GM18868 (cell line): ENCODE measurements around the gene DUOXA1.

Source experiments
- ATAC-seq: cut with Tn5 transposase; IDR thresholded peaks from one replicate; pipeline ENCODE4 v1.9.1; 2021; ENCODE audit warnings: mild to moderate bottlenecking, moderate library complexity; ENCODE audit not compliant: unreplicated experiment

Gene DUOXA1, protein sequence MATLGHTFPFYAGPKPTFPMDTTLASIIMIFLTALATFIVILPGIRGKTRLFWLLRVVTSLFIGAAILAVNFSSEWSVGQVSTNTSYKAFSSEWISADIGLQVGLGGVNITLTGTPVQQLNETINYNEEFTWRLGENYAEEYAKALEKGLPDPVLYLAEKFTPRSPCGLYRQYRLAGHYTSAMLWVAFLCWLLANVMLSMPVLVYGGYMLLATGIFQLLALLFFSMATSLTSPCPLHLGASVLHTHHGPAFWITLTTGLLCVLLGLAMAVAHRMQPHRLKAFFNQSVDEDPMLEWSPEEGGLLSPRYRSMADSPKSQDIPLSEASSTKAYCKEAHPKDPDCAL

DNA sequence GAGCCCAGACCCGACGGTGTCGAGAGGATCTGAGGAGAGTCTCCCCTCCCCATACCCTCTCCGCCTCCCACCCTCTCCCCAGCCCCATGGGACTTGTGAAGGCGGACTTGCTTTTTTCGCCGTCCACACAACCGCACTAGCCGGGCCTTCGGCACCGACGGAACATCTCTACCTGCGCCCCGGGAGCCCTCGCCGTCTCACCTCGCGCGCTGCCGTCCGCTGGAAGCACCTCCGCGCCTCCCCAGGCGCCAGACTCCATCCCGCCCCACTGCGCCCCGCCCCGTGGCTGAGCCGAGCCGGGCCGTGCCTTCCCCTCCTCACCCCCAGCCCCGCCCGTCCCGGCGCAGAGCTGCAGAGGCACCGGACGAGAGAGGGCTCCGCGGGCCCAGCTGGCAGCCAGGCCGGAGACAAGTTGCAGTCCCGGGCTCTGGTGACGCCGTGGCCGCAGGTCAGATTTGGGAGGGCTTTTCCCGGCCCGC lies at the start of gene DUOXA1, which contains the start of gene DUOX1:
Gene DUOXA1, minus strand, starts transcription at position 229 of the 479 bp plus-strand sequence. CDS start 6,865 bp downstream, outside the sequence.
Gene DUOX1, plus strand, starts transcription at position 344 of the 479 bp plus-strand sequence. CDS start 1,973 bp downstream, outside the sequence.
- ATAC-seq = no peak

DNA sequence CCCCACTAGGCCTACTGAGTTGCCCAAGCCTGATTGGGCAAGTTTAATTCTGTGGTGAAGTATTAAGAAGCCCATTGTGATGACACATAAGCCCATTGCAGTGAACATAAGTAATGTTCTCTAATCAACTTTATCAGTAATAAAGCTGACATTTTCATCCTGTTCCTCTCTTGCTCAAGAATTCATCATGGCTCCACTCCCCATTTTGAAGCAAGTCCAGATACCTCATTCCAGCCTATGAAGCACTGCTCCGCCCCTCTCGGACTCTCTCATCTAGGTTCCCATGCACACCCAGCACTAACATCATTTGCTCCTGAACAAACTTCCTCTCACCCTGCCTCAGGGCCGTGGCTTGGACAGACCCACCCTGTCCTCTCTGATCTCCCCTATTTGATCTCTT lies 47.6 kb upstream of the DUOXA1 start:
- no peak for ATAC-seq

DNA sequence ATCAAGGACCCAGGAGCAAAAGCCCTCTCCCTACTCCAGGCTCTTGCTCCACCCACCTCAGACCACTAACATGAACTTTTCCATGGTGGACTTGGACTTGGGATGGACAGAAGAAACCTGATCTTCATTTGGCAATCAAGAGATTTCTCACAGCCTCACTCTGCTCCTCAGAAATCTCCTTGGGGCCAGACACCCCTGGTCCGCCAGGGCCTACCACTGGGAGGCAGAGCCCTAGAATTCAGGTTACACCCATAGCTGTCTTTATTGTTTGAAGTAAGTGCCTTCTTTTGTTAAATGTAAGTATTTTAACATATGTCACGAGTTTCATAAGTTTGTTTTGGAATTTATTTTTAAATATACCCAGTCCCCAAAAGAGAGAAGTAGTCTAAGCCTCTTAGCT lies 44.9 kb upstream of the DUOXA1 start:
- no peak for ATAC-seq

DNA sequence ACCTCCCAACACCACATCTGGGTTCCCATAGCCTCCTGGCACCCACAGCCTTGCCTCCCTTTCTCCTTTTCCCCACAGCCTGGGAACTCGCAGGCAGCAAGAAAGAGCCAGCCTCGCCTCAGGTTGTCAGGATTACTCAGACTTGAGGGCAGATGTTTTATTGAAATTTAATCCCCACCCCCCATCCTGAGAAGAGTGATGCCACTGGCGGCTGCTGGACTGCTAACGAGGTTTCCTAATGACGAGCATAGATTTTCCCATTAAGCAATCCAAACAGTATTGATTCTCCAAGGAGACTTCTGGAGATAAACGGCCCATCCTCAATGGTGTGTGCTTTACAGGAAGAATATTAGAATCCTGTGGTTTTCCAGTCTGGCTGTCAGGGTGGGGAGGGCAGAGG lies 44.4 kb upstream of the DUOXA1 start:
- ATAC-seq = no peak

DNA sequence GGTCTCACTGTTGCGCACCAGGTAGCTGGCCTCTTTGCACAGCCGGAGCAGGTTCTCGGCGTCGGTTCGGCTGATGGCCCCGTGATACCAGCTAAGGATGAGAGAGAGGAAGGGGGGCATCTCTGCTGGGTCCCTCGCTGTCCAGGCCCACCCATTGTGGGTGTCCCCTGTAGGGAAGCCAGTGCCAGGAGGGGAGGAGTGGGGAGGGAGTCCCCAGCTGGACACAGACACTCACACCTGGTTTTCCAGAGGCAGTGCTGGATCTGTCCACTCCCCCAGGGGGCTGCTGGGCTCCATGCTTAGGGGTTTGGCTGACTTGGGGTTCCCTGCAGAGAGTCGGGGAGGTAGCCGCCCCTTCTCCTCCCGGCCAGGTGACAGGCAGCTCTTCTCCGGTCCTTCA lies 42.2 kb upstream of the DUOXA1 start:
- no peak for ATAC-seq

DNA sequence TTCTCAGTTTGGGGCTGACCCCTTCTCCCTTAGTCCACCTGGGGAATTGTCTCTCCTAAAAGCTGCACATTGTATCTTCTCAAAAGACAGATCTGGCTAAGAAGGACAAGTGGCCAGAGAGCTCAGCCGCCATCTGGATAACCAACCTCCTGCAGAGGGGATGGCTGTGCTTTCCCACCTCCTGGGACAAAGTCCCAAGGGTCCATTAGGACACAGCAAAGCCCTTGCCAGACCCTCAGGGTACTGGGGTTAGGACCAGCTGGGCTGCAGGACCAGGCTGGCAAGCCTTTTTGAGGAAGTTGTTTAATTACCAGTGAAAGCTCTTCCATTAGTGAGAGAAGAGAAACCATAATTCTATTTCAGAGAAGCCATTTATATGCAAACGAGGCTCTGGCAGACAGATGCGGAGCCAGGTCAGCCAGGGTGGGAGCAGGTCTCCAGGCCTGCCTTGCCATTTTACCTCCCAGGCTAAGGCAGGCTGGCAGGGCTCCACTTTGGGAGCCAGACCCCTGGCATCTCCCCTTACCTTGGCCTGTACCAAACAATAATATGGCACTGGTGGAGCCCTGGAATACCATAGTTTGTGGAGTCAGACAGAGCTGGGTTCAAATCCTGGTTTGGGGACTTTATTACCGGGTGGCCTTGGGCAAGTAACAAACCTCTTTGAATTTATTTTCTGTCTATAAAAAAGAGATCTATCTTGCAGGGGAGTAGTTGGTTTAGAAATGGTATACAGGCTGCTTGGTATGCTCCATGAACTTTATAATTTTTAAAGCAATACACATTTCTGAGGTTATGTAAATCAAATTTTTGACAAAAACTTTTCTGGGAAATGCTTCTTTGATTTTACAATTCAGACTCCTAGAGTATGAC lies 40.2 kb upstream of the DUOXA1 start:
- ATAC-seq = no peak

DNA sequence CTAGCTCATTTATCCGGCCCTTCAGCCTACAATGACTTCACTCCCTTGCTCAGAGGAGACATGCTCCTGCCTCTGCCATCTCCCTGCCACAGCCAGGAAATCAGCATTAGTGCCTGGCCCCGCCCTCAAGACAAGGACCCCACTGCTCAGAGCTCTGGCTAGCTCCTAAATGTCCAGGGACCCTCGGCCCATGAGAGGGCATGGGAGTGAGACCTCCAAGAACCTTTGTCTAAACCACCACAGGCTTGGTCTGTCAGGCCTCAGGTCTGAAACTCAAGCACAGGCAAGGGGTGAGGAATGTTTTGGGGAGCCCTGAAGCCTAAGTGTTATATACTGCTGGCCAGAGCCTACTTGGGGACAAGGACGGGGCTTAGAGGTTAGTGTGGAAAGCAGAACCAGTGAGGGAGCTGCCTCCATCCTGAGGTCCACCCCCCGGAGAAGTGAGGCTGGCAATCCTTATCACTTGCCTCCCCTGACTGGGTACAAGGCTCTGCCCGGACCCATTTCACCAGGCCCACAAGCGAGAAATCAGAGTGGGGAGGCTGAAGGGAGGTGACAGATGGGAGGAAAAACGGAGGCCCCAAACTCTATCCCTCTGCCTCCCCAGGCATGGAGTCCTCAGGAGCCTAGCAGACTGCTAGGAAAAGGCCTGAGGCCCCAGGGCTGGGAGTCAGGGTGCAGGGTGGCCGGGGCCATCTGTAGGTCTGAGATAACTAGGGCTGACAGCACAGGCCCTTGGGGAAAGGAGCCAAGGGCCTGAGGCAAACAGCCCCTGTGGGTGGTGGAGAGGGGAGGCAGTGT lies 39.3 kb upstream of the DUOXA1 start:
- no peak for ATAC-seq

DNA sequence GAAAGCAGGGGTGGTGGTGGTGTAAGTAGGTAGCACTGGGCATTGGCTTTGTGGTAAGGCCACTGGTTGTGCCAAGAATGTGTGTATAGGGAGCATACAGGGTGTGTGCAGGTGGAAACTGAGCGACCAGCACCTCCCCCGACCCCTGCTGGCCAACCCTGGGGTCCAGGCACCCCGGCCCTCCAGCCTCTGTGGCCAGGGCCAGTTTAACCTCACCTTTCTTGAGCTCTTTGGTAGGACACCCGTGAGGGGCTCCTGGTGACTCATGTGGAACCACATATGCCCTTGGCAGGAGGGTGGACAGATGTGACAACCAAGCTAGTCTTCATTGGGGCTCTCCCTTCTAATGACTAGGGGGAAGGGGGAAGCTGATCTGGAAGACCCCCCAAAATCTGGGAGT lies 38.6 kb upstream of the DUOXA1 start:
- ATAC-seq = no peak

DNA sequence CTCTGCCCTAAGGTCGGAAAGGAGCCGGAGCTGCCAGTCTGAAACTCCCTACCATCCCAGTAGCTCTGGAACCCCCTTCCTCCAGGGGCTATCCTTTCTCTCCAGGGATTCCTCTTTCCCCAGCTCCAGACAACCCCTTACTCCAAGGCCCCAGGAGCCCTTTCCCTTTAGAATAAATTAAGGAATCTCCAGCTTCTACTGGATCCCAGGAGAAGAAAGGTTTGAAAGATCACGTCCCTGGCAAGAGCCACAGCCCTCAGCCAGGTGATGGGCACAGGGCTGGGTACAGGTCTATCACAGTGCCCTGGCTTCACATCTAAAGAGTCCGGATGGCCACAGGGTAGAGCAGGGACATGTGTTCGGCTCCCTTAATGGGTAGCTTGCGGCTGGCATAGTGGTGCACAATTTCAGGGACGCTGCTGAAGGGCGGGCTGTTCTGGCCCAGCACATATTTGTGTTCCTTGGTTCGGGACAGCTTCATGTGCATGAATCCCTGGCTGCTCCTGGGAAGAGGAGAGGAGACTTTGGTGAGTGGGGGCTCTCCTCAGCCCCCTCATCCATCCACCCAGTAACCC lies 38.0 kb upstream of the DUOXA1 start:
- no peak for ATAC-seq

DNA sequence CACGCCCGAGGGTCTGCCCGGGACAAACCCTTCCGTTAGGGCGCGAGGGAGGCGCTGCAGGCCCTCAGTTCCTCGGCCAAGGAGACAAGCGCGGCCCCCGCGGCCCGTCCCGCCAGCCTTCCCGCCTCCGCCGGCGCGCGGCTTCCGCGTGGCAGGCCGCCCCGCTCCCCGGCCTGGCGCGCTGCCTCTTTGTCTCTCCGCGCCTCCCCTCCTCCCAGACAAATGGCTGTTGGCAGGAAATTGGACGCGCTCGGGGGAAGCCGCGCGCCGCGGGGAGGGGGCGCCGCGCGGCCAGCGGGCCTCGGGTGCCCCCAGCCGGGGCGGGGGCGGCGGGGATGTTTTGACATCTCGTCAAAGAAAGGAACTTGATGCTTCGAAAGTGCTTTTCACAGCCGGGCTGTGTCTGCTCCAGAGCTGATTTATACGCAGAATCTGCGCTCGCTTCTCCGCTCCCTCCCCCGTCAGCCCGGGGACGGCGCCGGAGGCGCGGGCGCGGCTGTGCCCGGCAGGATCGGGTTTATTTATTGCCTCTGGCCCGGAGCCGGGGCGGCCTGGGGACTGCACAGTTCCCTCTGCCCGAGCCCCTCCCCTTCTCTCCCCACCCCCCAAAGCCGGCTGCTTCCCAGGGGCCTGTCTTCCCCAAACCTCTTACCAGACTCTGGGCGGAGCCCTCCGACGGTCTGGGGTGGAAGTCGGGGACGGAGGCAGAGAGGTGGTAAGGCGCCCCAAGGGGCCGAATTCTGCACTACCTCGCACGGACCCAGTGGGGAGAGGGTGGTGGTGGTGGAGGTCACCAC lies 37.4 kb upstream of the DUOXA1 start:
- ATAC-seq = peak; percentile 90

DNA sequence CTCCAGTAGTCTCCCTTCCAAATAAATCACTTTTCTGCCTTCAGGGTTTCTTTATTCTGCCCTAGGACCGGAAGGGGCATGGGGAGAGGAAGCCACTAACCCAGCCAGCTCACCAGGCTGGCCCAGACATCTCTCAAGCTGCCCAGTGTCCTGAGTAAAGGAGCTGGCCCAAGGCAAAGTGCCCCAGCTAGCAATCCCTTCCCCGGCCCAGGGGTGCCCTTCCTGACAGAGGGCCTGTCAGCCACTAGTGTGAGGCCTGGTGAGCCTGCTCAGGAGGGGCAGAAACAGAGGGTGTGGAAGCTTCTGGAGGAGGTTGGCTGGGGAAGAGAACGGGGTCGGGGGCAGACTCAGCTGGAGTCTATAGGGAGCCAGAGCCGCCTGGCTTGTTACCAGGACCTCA lies 35.9 kb upstream of the DUOXA1 start:
- no peak for ATAC-seq

DNA sequence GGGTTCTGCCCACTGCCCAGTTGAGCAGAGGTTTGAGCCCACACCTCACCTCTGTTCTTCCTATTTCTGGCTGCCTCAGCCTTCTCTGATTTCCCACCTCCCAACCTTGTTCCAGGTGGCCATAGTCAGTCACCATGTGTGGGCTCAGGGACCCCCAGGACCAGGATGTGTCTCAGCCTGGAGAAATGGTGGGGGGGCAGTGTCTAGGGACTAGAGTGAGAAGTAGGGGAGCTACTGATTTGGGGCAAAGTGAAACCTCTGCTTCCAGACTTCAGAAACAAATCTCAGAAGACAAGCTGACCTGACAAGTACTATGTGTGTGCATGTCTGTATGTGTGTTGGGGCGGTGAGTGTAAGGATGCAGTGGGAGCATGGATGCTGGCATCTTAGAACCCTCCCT lies 35.2 kb upstream of the DUOXA1 start:
- no peak for ATAC-seq

DNA sequence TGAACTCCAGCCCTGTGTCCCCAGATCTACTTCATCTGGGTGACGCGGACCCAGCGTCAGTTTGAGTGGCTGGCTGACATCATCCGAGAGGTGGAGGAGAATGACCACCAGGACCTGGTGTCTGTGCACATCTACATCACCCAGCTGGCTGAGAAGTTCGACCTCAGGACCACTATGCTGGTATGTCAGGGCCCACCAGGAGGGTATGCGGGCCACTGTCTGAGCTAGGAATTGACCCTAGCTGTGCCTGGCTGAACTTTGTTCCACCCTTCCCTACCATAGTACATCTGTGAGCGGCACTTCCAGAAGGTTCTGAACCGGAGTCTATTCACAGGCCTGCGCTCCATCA lies 33.8 kb upstream of the DUOXA1 start:
- no peak for ATAC-seq

DNA sequence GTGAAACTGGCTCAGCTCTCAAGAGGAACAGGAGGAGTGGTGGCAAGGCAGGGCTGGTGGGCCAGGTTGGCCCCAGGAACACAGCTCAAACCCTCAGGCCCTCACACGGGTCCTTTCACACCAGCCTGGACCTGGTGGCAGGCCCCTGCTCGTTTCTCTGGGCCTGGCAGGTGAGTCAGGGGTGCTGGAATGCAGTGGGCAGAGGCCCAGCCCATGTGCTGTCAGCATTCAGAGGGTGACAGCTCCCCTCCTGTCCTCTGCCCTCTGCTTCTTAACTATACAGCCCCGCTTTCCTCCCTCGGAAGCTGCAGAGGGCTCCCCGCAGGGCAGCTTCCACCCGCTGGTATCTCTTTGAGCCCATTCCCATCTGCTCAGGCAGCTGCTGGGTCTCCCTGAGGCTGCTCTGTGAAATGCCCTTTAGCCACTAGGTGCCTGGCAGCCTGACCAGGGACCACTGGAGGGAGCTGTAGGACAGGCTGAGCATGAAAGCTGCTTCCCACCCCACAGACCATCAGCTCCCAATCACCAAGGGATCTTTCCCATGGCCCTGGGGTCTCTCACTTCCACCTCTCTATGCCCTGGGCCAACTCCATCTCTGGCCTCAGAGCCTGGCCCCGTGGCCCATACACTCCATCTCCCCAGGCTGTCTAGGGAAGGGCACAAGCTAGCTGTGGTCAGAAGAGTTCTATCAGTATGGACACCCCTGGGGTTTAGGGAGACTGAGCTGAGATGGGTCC lies 33.3 kb upstream of the DUOXA1 start:
- ATAC-seq = no peak

DNA sequence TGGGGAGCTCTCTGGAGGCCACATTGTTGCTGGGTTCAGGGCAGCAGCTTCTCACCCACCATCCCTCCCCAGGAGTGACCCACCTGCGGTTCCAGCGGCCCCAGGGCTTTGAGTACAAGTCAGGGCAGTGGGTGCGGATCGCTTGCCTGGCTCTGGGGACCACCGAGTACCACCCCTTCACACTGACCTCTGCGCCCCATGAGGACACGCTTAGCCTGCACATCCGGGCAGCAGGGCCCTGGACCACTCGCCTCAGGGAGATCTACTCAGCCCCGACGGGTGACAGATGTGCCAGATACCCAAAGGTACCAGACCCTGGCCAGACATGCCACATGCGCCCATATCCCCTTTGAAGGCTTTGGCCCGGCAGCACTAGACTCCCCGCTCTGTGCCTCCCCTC lies 32.0 kb upstream of the DUOXA1 start:
- no peak for ATAC-seq

DNA sequence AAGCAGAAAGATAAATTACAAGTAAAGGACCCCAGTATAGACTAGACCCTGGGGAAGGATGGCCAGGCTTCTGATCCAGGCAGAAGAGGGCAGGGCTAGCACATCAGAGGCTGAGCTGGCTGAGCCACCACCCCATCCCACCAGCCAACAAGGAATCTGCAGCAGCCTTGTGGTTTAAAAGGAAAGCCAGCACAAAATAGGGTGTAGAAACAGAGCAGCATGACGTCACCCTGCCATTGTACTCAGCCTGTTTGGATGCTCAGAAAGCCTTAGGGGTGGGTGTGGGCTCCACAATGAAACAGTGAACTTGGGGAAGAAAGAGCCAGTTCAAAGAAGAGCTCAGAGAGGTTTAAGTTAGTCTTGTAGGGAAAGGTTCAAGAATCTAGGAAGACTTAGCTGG lies 28.3 kb upstream of the DUOXA1 start:
- ATAC-seq = no peak

DNA sequence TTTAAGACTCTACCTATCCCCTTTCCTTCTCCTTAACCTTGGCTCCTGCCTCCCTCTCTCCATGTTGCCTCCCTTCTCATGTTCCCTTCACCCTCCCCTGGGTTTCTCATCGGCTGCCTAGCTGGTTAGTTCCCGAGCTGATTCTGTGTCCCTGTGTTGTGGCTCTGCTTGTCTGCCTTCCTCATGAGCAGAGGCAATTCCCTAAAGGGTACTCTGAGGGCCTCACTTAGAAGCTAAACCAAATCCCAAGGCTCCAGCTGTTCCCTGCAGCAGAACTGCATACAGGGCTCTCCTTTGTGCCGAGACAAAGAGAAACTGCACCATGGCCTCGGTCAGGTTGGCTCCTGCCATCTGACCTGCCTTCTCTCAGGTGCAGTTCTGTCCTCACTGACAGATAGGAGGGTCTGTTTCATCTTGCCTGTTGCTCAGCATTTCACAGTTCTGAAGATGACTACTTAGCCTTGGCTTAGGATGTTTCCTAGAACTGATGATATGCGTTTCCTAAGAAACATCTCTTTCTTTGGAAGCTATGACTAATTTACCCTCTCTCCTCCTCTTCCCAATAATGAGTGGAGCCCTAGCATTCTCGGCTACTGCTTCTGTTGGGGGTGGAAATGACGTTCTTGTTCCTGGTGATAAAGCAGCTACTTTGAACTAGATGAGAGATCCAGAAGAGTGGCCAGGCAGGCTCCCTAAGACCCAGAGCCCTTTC lies 27.2 kb upstream of the DUOXA1 start:
- ATAC-seq = no peak

DNA sequence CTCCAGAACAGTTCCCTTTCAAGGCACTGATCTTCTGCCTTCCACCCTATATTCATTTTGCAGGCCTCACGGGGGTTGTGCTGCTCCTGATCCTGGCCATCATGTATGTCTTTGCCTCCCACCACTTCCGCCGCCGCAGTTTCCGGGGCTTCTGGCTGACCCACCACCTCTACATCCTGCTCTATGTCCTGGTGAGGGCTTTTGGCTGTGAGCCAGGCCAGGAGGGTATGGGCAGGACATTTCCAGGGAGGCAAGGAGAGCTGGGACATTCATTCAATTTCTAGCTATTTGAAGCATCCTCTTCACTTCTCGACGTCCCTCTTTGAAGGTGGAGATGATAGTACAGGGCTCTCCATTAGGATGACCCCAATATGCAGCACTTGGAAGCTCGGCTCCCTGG lies 26.1 kb upstream of the DUOXA1 start:
- no peak for ATAC-seq
